SK-N-MC (cell line): ENCODE measurements around the gene MYO10.

Experiments
- DNase-seq: peaks from one replicate; pipeline ENCODE4 v3.0.0-alpha.2; 2011; ENCODE audit warnings: low read depth, low spot score
- H3K27ac ChIP-seq: fragments of 200-600 bp; sonication (generic); 2 replicates; pipeline ENCODE4 v1.5.1; 2016; ENCODE audit warnings: mixed run types
- H3K36me3 ChIP-seq: fragments of 200-600 bp; sonication (generic); 2 replicates; pipeline ENCODE4 v1.6.1; 2017; ENCODE audit warnings: antibody characterized with exemption, low read length, mixed read lengths; ENCODE audit not compliant: insufficient read depth
- H3K4me3 ChIP-seq: fragments of 200-600 bp; sonication (generic); 2 replicates; pipeline ENCODE4 v1.5.1; 2016
- H3K9ac ChIP-seq: fragments of 200-600 bp; sonication (generic); 2 replicates; pipeline ENCODE4 v1.8.0; 2017; ENCODE audit warnings: mixed run types, mixed read lengths; ENCODE audit not compliant: insufficient read length
- H3K9me3 ChIP-seq: fragments of 200-600 bp; sonication (generic); 2 replicates; pipeline ENCODE4 v1.6.1; 2017; ENCODE audit warnings: low read depth, mild to moderate bottlenecking, antibody characterized with exemption, low read length, moderate library complexity, mixed read lengths
- EZH2 ChIP-seq: fragments of 200-600 bp; sonication (generic); IDR thresholded peaks from one replicate; pipeline ENCODE4 v1.6.1; 2017; ENCODE audit warnings: antibody characterized with exemption
- FOXP2 ChIP-seq: optimal IDR thresholded peaks from 2 replicates; pipeline ENCODE3; 2011; ENCODE audit warnings: mild to moderate bottlenecking, moderate library complexity; ENCODE audit not compliant: insufficient read depth; ENCODE audit errors: extremely low read length, control extremely low read depth
- POLR2AphosphoS5 ChIP-seq: IDR thresholded peaks from 2 replicates; pipeline ENCODE4 v1.6.1; 2012; ENCODE audit warnings: mild to moderate bottlenecking, low read depth, low read length, borderline replicate concordance

MYO10 gene

DNA sequence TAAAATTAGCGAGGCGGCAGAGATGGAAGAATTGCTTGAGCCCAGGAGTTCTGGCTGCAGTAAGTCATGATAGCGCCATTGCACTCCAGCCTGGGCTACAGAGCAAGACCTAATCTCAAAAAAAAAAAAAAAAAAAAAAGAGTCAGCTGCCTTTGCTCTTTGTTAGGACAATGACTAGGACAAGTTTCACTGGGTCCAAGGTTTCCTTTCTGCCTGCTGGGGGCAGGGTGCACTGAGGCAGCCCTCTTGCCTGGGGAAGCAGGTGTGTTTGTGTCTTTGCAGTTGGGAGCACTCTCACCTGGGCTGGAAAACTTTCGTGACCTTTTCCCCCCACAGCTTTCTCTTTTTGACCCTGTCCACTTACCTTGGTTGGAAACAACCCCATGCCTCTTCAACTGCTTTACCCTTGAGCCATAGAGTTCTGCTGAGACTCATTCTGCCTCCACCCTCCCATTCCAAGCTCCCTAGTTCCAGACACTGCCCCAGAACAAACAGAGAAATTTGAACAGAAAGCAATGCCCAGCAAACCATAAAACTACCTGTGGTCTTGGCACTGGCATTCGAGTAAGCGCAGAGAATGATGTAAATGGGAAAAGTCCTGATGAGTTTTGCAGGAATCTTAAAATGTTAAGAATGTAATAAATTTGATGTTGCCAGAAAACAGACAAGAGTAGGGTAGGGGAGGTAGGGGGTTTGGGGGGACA, 17.0 kb upstream of the MYO10 start:
- Histone ChIP-seq H3K36me3 (no peaks in the 10 kb centered on the region), H3K4me3 (no peak overlapping the region), H3K9ac (no peak overlapping the region), H3K27ac (no peak overlapping the region), H3K9me3 (no peaks in the 10 kb centered on the region)
- no peak for DNase-seq
- TF ChIP-seq POLR2AphosphoS5 (no peak), FOXP2 (no peak), EZH2 (no peak)

- no peak for TF ChIP-seq EZH2
- no peak for TF ChIP-seq FOXP2
- no peak for TF ChIP-seq POLR2AphosphoS5
- DNase-seq = no peak
These were observed 10.6 kb upstream of the MYO10 start for GRCh38 chr5:16946725-16947124.

DNA sequence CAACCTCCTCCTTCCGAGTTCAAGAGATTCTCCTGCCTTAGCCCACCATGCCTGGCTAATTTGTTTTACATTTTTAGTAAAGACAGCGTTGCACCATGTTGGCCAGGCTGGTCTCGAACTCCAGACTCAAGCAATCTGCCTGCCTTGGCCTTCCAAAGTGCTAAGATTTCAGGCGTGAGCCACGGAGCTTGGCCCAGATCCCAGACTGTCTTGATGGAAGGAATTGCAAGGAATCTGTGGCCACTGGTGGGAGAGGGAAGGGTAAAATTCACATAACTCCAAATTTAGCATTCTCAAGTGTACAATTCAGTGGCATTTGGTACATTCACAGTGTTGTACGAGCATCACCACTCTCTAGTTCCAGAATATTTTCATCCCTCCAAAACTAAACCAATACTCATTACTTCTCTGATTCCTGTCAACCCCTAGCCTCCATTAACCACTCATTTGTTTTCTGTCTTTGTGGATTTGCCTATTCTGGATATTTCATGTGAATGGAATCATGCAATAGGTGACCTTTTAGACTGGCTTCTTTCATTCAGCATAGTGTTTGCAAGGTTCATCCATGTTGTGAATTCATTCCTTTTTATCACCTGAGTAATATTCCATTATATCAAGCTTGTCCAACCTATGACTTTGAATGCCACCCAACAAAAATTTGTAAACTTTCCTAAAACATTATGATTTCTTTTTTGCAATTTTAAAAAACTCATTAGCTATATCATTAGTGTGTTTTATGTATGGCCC, 8.9 kb upstream of the MYO10 start:
- peaks cover 10% of the 10 kb centered on the region; the same call in 1 of the 2 replicates for H3K9me3 ChIP-seq
- H3K4me3 ChIP-seq = peak overlapping the region; percentile 72
- peaks cover 9% of the 10 kb centered on the region; the same call in 1 of the 2 replicates for H3K36me3 ChIP-seq
- peak overlapping the region; percentile 87 for H3K9ac ChIP-seq
- TF ChIP-seq POLR2AphosphoS5 = no peak
- TF ChIP-seq EZH2 = no peak
- TF ChIP-seq FOXP2 = no peak
- DNase-seq = no peak
- H3K27ac ChIP-seq = peak overlapping the region; percentile 100

More at GRCh38 chr5:16946725-16947124, 10.6 kb upstream of the MYO10 start:
- Histone ChIP-seq H3K9me3 (peaks cover 10% of the 10 kb centered on the region; the same call in 1 of the 2 replicates), H3K9ac (no peak overlapping the region), H3K27ac (no peak overlapping the region), H3K4me3 (no peak overlapping the region), H3K36me3 (peaks cover 9% of the 10 kb centered on the region; the same call in 1 of the 2 replicates)

DNA sequence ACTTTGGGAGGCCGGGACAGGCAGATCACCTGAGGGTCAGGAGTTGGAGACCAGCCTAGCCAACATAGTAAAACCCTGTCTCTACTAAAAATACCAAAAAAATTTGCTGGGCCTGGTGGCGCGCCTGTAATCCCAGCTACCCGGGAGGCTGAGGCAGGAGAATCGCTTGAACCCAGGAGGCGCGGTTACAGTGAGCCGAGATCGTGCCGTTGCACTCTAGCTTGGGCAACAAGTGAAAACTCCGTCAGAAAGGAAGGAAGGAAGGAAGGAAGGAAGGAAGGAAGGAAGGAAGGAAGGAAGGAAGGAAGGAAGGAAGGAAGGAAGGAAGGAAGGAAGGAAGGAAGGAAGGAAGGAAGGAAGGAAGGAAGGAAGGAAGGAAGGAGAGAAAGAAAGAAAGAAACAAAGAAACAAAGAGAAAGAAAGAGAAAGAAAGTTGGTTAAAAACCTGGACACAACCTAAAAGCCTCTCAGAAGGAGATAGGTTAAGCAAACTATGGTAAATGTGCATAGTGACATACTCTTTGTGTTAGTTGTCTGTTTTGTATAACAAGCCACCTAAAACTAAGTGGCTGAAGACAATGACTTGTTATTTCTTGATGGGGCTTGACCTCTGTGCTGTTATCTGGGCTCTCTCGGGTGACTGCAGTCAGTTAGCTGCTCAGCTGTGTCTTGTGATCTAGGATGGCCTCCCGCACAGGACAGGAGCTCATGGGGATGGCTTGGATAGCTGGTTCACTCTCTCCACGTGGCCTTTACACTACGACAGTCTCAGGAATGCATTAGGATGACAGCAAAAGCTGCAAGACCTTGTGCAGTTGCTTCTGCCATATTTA, 8.0 kb upstream of the MYO10 start:
- Histone ChIP-seq H3K27ac (peak overlapping the region; percentile 100), H3K4me3 (peak overlapping the region; percentile 72), H3K9ac (peak overlapping the region; percentile 88), H3K9me3 (peaks cover 10% of the 10 kb centered on the region; the same call in 1 of the 2 replicates), H3K36me3 (peaks cover 9% of the 10 kb centered on the region; the same call in 1 of the 2 replicates)
- peak; percentile 70 for TF ChIP-seq POLR2AphosphoS5
- TF ChIP-seq FOXP2 = no peak
- peak; percentile 86 for DNase-seq

DNA sequence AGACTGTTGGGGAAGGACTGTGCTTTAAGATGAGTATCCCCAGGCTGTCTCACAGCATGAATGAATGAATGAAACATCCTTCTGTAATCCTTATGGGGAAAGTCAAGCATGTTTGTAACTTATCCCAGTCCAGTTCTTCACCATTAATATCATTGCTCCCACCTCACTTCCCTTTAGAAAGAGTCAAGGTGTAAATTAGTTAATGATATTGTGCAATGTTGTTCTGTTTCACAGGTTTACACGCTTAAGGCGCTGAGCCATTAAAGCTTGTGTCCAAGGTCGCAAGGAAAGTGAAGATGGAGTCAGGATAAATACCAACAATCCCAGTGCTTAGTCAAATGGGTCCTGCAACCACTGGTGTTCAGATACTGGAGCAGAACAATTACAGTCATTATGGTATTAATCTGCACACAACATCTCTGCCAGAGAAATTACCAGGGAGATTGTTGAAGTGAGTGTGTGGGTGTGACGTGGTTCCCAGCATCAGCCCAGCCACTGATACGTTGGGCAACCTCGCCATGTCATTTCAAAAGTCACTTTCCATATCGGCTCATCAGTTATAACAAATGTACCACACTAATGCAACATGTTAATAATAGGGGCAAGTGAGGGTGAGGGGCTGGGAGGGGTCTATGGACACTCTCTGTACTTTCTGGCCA, 1.5 kb upstream of the MYO10 start:
- peaks cover 13% of the 10 kb centered on the region for H3K36me3 ChIP-seq
- no peak overlapping the region for H3K9ac ChIP-seq
- DNase-seq = no peak
- no peaks in the 10 kb centered on the region for H3K9me3 ChIP-seq
- H3K27ac ChIP-seq = peak overlapping the region; percentile 85
- peak overlapping the region; percentile 86; the same call in 1 of the 2 replicates for H3K4me3 ChIP-seq
- TF ChIP-seq EZH2 = no peak
- TF ChIP-seq POLR2AphosphoS5 = no peak
- no peak for TF ChIP-seq FOXP2

DNA sequence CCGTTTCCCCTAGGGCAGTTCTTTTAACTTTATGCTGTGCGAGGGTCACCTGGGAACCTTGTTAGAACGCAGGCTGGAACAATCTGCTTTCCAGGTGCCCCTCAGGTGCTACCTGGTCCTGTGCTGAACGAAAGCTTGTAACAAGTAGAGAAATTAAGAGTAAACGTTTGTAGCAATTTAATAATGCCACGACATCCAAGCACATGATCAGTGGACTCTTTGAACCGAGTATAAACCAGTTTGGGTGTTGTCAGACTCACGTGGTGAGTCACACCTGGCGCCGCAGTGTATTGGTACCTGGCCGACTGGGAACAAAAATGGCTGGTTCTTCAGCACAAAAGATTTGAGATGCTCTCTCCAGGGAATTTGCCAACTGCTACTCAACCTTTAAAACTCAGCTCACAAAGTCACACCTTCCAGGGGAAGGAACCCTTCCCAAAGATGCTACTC, 926 bp upstream of the MYO10 start:
- DNase-seq = no peak
- no peaks in the 10 kb centered on the region for H3K9me3 ChIP-seq
- no peak for TF ChIP-seq POLR2AphosphoS5
- no peak for TF ChIP-seq EZH2
- TF ChIP-seq FOXP2 = no peak
- H3K36me3 ChIP-seq = peaks cover 19% of the 10 kb centered on the region
- peak overlapping the region; percentile 76; the same call in 1 of the 2 replicates for H3K27ac ChIP-seq
- H3K4me3 ChIP-seq = peak overlapping the region; percentile 86
- peak overlapping the region; percentile 85 for H3K9ac ChIP-seq

GRCh38 chr5:16935231-16936149, 598 bp downstream of the MYO10 start:
- no peak for DNase-seq
- Histone ChIP-seq H3K4me3 (peak overlapping the region; percentile 86), H3K9me3 (no peaks in the 10 kb centered on the region), H3K27ac (peak overlapping the region; percentile 94), H3K36me3 (peaks cover 32% of the 10 kb centered on the region), H3K9ac (peak overlapping the region; percentile 97)
- TF ChIP-seq POLR2AphosphoS5 (no peak), FOXP2 (no peak), EZH2 (no peak)
